Measurements from ENCODE around the gene LGALS1.

DNA sequence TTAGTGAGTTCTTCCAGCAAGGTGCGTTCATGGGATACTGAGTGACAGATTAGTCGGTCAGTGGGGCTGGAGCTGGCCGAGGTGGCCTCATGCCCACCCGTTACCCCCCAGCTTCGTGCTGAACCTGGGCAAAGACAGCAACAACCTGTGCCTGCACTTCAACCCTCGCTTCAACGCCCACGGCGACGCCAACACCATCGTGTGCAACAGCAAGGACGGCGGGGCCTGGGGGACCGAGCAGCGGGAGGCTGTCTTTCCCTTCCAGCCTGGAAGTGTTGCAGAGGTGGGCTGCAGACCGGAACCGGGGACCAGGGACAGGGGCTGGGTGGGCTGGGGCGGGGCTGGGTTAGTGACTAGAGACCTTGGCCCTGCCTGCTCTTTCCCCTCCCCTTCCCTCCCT, 2.9 kb downstream of the LGALS1 start:
- no peak for TF ChIP-seq EZH2 (IDR thresholded peaks at IDR 0.05; ENCODE audit: borderline replicate concordance, low read depth, low read length, poor library complexity, severe bottlenecking)
- TF ChIP-seq, protein P1, sequence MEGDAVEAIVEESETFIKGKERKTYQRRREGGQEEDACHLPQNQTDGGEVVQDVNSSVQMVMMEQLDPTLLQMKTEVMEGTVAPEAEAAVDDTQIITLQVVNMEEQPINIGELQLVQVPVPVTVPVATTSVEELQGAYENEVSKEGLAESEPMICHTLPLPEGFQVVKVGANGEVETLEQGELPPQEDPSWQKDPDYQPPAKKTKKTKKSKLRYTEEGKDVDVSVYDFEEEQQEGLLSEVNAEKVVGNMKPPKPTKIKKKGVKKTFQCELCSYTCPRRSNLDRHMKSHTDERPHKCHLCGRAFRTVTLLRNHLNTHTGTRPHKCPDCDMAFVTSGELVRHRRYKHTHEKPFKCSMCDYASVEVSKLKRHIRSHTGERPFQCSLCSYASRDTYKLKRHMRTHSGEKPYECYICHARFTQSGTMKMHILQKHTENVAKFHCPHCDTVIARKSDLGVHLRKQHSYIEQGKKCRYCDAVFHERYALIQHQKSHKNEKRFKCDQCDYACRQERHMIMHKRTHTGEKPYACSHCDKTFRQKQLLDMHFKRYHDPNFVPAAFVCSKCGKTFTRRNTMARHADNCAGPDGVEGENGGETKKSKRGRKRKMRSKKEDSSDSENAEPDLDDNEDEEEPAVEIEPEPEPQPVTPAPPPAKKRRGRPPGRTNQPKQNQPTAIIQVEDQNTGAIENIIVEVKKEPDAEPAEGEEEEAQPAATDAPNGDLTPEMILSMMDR (conservative IDR thresholded peaks at IDR 0.05; ENCODE audit: low read depth, low read length): no peak

Measured in A673 (cell line).